ENCODE results near the gene RELL2. TPM values are rescaled to one million over a fixed set of nuclear protein-coding genes. Genes with fewer than 3 reads are reported as not detected.

The RELL2 gene
- total RNA-seq, 2 donors from 2014 or later, result 3.1 to 6.2 TPM

GRCh38 chr5:141681295-141681694 is 44.5 kb downstream of the RELL2 start:
- TF ChIP-seq, protein P1, sequence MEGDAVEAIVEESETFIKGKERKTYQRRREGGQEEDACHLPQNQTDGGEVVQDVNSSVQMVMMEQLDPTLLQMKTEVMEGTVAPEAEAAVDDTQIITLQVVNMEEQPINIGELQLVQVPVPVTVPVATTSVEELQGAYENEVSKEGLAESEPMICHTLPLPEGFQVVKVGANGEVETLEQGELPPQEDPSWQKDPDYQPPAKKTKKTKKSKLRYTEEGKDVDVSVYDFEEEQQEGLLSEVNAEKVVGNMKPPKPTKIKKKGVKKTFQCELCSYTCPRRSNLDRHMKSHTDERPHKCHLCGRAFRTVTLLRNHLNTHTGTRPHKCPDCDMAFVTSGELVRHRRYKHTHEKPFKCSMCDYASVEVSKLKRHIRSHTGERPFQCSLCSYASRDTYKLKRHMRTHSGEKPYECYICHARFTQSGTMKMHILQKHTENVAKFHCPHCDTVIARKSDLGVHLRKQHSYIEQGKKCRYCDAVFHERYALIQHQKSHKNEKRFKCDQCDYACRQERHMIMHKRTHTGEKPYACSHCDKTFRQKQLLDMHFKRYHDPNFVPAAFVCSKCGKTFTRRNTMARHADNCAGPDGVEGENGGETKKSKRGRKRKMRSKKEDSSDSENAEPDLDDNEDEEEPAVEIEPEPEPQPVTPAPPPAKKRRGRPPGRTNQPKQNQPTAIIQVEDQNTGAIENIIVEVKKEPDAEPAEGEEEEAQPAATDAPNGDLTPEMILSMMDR (conservative IDR thresholded peaks at IDR 0.05), result no peak
- H3K27me3 Mint-ChIP-seq (ENCODE audit: insufficient read depth), result peaks cover 7% of the 10 kb centered on the region
- peaks cover 16% of the 10 kb centered on the region for H3K4me1 Mint-ChIP-seq

GRCh38 chr5:141681695-141682641 is 45.2 kb downstream of the RELL2 start, which contains the start of gene ARAP3:
Gene ARAP3 (minus strand): TSS chr5:141682230. CDS start chr5:141680486, 1,744 bp downstream.
- Mint-ChIP-seq H3K9me3 (peaks cover 3% of the 10 kb centered on the region), H3K4me1 (peaks cover 16% of the 10 kb centered on the region), H3K4me3 (peak within 1 kb of the TSS; percentile 59), H3K27ac (peak within 1 kb of the TSS; percentile 91), H3K27me3 (ENCODE audit: insufficient read depth) (peaks cover 7% of the 10 kb centered on the region), H3K36me3 (ENCODE audit: low read depth) (peaks cover 22% of the 10 kb centered on the region)
- no peaks in the 10 kb centered on the region for H3K27me3 ChIP-seq (ENCODE audit: control insufficient read depth, insufficient read depth, low read length, poor library complexity, severe bottlenecking)
- H3K27ac ChIP-seq (ENCODE audit: low read depth, low read length), result peak within 1 kb of the TSS; percentile 73
- peak within 1 kb of the TSS; percentile 75 for H3K4me3 ChIP-seq (ENCODE audit: low read length)
- no peaks in the 10 kb centered on the region for H3K36me3 ChIP-seq (ENCODE audit: control insufficient read depth, insufficient read depth, low read length)
- WGBS, 2 experiments (ENCODE audit: insufficient coverage in 1 of 2, insufficient read length in 1 of 2), result 7 to 9% methylated on average over 22 to 77 of the region's 77 CpGs
- TF ChIP-seq, protein P1 (conservative IDR thresholded peaks at IDR 0.05), result no peak
- H3K4me1 ChIP-seq (ENCODE audit: control insufficient read depth, insufficient read depth, low read length), result peaks cover 12% of the 10 kb centered on the region
- peak; percentile 90 for DNase-seq
- peak within 1 kb of the TSS; percentile 55 for H3K9ac ChIP-seq (ENCODE audit: extremely low read depth, low read length, poor library complexity, severe bottlenecking)
- H3K9me3 ChIP-seq (ENCODE audit: control insufficient read depth, low read length), result no peaks in the 10 kb centered on the region

More at GRCh38 chr5:141681295-141681694, 44.5 kb downstream of the RELL2 start:
- no peak for DNase-seq
- Mint-ChIP-seq H3K27ac (peak overlapping the region; percentile 91), H3K4me3 (peak overlapping the region; percentile 59), H3K36me3 (ENCODE audit: low read depth) (peaks cover 22% of the 10 kb centered on the region), H3K9me3 (peaks cover 3% of the 10 kb centered on the region)
- H3K27me3 ChIP-seq (ENCODE audit: control insufficient read depth, insufficient read depth, low read length, poor library complexity, severe bottlenecking), result no peaks in the 10 kb centered on the region
- peaks cover 12% of the 10 kb centered on the region for H3K4me1 ChIP-seq (ENCODE audit: control insufficient read depth, insufficient read depth, low read length)
- peak overlapping the region; percentile 18 for H3K27ac ChIP-seq (ENCODE audit: low read depth, low read length)
- WGBS, 2 experiments (ENCODE audit: insufficient coverage in 1 of 2, insufficient read length in 1 of 2), result 34 to 45% methylated on average over 2 of the region's 2 CpGs
- H3K4me3 ChIP-seq (ENCODE audit: low read length), result peak overlapping the region; percentile 75
- peak overlapping the region; percentile 55 for H3K9ac ChIP-seq (ENCODE audit: extremely low read depth, low read length, poor library complexity, severe bottlenecking)
- no peaks in the 10 kb centered on the region for H3K9me3 ChIP-seq (ENCODE audit: control insufficient read depth, low read length)
- H3K36me3 ChIP-seq (ENCODE audit: control insufficient read depth, insufficient read depth, low read length), result peaks cover 3% of the 10 kb centered on the region

- no peak overlapping the region for H3K27ac Mint-ChIP-seq
- H3K36me3 Mint-ChIP-seq (ENCODE audit: low read depth), result peaks cover 10% of the 10 kb centered on the region
Measured at GRCh38 chr5:141683596-141684141, 46.9 kb downstream of the RELL2 start.

More at GRCh38 chr5:141683596-141684141, 46.9 kb downstream of the RELL2 start:
- peaks cover 12% of the 10 kb centered on the region for H3K4me1 ChIP-seq (ENCODE audit: control insufficient read depth, insufficient read depth, low read length)
- TF ChIP-seq, protein P1 (conservative IDR thresholded peaks at IDR 0.05), result no peak
- H3K4me1 Mint-ChIP-seq, result peaks cover 14% of the 10 kb centered on the region
- peak; percentile 74 for DNase-seq
- no peaks in the 10 kb centered on the region for H3K9me3 ChIP-seq (ENCODE audit: control insufficient read depth, low read length)
- peaks cover 7% of the 10 kb centered on the region for H3K27me3 Mint-ChIP-seq (ENCODE audit: insufficient read depth)
- no peaks in the 10 kb centered on the region for H3K36me3 ChIP-seq (ENCODE audit: control insufficient read depth, insufficient read depth, low read length)
- H3K9me3 Mint-ChIP-seq, result no peaks in the 10 kb centered on the region
- H3K27ac ChIP-seq (ENCODE audit: low read depth, low read length), result no peak overlapping the region
- no peak overlapping the region for H3K9ac ChIP-seq (ENCODE audit: extremely low read depth, low read length, poor library complexity, severe bottlenecking)
- no peaks in the 10 kb centered on the region for H3K27me3 ChIP-seq (ENCODE audit: control insufficient read depth, insufficient read depth, low read length, poor library complexity, severe bottlenecking)
- no peak overlapping the region for H3K4me3 ChIP-seq (ENCODE audit: low read length)
- H3K4me3 Mint-ChIP-seq, result no peak overlapping the region

Data from endodermal cell (in vitro differentiated cells).